Smooth muscle cell (in vitro differentiated cells): ENCODE data around the gene TNFRSF9. TPM values are rescaled to one million over a fixed set of nuclear protein-coding genes. Genes with fewer than 3 reads are reported as not detected.

ENCODE experiments used
- DNase-seq: peaks from one replicate; lab custom pipeline; 2025; ENCODE audit not compliant: unreplicated experiment; lab: John Stamatoyannopoulos, UW
- H2AFZ ChIP-seq: fragments of 200-600 bp; sonication (generic); 2 replicates; pipeline ENCODE4 v1.6.0; 2016; ENCODE audit warnings: antibody characterized with exemption, low read depth, mild to moderate bottlenecking
- H3F3A ChIP-seq: fragments of 200-600 bp; sonication (generic); 2 replicates; pipeline ENCODE4 v1.6.0; 2017; ENCODE audit warnings: antibody characterized with exemption, low read depth
- H3K27ac ChIP-seq: fragments of 200-600 bp; sonication (generic); 2 replicates; pipeline ENCODE4 v1.5.1; 2016; ENCODE audit warnings: low read depth, mild to moderate bottlenecking
- H3K27me3 ChIP-seq: fragments of 200-600 bp; sonication (generic); 2 replicates; pipeline ENCODE4 v1.6.1; 2016; ENCODE audit warnings: low read depth, mild to moderate bottlenecking
- H3K36me3 ChIP-seq: fragments of 200-600 bp; sonication (generic); 2 replicates; pipeline ENCODE4 v1.5.1; 2016; ENCODE audit warnings: low read depth
- H3K4me1 ChIP-seq: fragments of 200-600 bp; sonication (generic); 2 replicates; pipeline ENCODE4 v1.5.1; 2016; ENCODE audit warnings: low read depth
- H3K4me2 ChIP-seq: fragments of 200-600 bp; sonication (generic); 2 replicates; pipeline ENCODE4 v1.6.0; 2016; ENCODE audit warnings: mild to moderate bottlenecking
- H3K4me3 ChIP-seq: fragments of 200-600 bp; sonication (generic); 2 replicates; pipeline ENCODE4 v1.5.1; 2016; ENCODE audit warnings: mild to moderate bottlenecking
- H3K79me2 ChIP-seq: fragments of 200-600 bp; sonication (generic); 2 replicates; pipeline ENCODE4 v1.6.0; 2016; ENCODE audit warnings: low read depth, mild to moderate bottlenecking
- H3K9ac ChIP-seq: fragments of 200-600 bp; sonication (generic); 2 replicates; pipeline ENCODE4 v1.6.0; 2016; ENCODE audit warnings: low read depth
- H3K9me3 ChIP-seq: fragments of 200-600 bp; sonication (generic); replicated peaks from 2 replicates; pipeline ENCODE4 v1.5.1; 2016; ENCODE audit warnings: low read depth
- H4K20me1 ChIP-seq: fragments of 200-600 bp; sonication (generic); 2 replicates; pipeline ENCODE4 v1.6.0; 2016; ENCODE audit warnings: low read depth
- WGBS: methylation state at CpG from one replicate; pipeline ENCODE4 v1.1.7; 2016; ENCODE audit warnings: low lambda C conversion rate; 5-methylcytosine and 5-hydroxymethylcytosine counted together
- polyA plus RNA-seq: library from polyadenylated mRNA; unstranded; fragments of >200 nt; fragmentation: Nextera tagmentation; extraction: Ambion mirVana; gene quantifications from 2 replicates; pipeline ENCODE4 v1.2.1, GENCODE V29; 2016
- total RNA-seq: library from RNA; depleted of rRNA; stranded (reverse); fragments of >200 nt; gene quantifications from 2 replicates; pipeline ENCODE4 v1.2.3, GENCODE V29; 2014
- TF ChIP-seq, protein P1 (sequence below): fragments of 200-600 bp; sonication (generic); IDR thresholded peaks from 2 replicates; pipeline ENCODE4 v1.5.1; 2017; ENCODE audit warnings: borderline replicate concordance, mild to moderate bottlenecking, antibody characterized with exemption; ENCODE audit not compliant: insufficient read depth, poor library complexity, severe bottlenecking

TNFRSF9 gene
- total and polyA plus RNA-seq, 2 experiments from 2014 or later: 0.09 to 0.45 TPM

DNA sequence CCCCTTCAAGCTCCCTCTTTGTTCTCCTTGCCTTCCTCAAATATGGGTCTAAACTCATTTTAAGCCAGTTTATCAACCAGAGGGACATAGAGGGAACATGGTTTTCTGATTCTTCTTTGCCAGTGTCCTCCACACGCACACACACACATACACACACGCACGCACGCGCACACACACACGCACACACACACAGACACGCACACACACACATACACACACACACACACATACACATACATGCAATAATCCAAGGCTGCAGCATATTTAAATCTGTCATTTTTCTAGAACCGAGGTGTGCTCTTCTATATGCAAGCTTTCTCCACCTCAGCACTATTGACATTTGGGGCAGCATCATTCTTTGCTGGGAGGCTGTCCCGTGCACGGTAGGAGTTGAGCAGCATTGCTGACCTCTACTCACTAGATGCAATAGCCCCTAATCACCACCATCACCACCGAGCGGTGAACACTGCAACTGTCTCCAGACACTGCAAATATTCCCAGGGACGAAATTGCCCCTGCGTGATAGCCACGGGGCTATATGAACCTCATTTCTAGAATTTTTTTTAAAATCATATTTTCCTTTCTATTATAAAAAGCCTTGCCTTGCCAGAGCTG is 8.0 kb downstream of the TNFRSF9 start:
- no peak overlapping the region for H3K27ac ChIP-seq
- H3K4me1 ChIP-seq: no peaks in the 10 kb centered on the region
- no peaks in the 10 kb centered on the region for H3K79me2 ChIP-seq
- H2AFZ ChIP-seq: no peak overlapping the region
- no peaks in the 10 kb centered on the region for H3K27me3 ChIP-seq
- TF ChIP-seq, protein P1, sequence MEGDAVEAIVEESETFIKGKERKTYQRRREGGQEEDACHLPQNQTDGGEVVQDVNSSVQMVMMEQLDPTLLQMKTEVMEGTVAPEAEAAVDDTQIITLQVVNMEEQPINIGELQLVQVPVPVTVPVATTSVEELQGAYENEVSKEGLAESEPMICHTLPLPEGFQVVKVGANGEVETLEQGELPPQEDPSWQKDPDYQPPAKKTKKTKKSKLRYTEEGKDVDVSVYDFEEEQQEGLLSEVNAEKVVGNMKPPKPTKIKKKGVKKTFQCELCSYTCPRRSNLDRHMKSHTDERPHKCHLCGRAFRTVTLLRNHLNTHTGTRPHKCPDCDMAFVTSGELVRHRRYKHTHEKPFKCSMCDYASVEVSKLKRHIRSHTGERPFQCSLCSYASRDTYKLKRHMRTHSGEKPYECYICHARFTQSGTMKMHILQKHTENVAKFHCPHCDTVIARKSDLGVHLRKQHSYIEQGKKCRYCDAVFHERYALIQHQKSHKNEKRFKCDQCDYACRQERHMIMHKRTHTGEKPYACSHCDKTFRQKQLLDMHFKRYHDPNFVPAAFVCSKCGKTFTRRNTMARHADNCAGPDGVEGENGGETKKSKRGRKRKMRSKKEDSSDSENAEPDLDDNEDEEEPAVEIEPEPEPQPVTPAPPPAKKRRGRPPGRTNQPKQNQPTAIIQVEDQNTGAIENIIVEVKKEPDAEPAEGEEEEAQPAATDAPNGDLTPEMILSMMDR: no peak
- no peaks in the 10 kb centered on the region for H3K9me3 ChIP-seq
- WGBS: 85% methylated on average over 15 of the region's 15 CpGs
- H3K4me3 ChIP-seq: no peak overlapping the region
- H3K4me2 ChIP-seq: no peak overlapping the region
- H3K9ac ChIP-seq: no peak overlapping the region
- no peaks in the 10 kb centered on the region for H4K20me1 ChIP-seq
- no peaks in the 10 kb centered on the region for H3F3A ChIP-seq
- no peaks in the 10 kb centered on the region for H3K36me3 ChIP-seq
- no peak for DNase-seq

GRCh38 chr1:7931446-7931812 is 9.2 kb downstream of the TNFRSF9 start:
- no peak for DNase-seq
- H3K4me2 ChIP-seq: no peak overlapping the region
- TF ChIP-seq, protein P1: no peak
- H3K4me3 ChIP-seq: no peak overlapping the region
- H3K36me3 ChIP-seq: no peaks in the 10 kb centered on the region
- no peaks in the 10 kb centered on the region for H3K4me1 ChIP-seq
- no peaks in the 10 kb centered on the region for H3K9me3 ChIP-seq
- H3F3A ChIP-seq: no peaks in the 10 kb centered on the region
- H3K79me2 ChIP-seq: no peaks in the 10 kb centered on the region
- H2AFZ ChIP-seq: no peak overlapping the region
- no peaks in the 10 kb centered on the region for H3K27me3 ChIP-seq
- no peak overlapping the region for H3K27ac ChIP-seq
- H3K9ac ChIP-seq: no peak overlapping the region
- 92% methylated on average over 2 of the region's 2 CpGs for WGBS
- no peaks in the 10 kb centered on the region for H4K20me1 ChIP-seq

GRCh38 chr1:7930645-7931445 is 9.8 kb downstream of the TNFRSF9 start:
- WGBS: 93% methylated on average over 15 of the region's 15 CpGs
- no peaks in the 10 kb centered on the region for H3K9me3 ChIP-seq
- H3K36me3 ChIP-seq: no peaks in the 10 kb centered on the region
- no peak overlapping the region for H3K9ac ChIP-seq
- H3K4me3 ChIP-seq: no peak overlapping the region
- no peak overlapping the region for H2AFZ ChIP-seq
- H4K20me1 ChIP-seq: no peaks in the 10 kb centered on the region
- TF ChIP-seq, protein P1: no peak
- H3K79me2 ChIP-seq: no peaks in the 10 kb centered on the region
- no peak overlapping the region for H3K4me2 ChIP-seq
- H3F3A ChIP-seq: no peaks in the 10 kb centered on the region
- H3K27me3 ChIP-seq: no peaks in the 10 kb centered on the region
- H3K4me1 ChIP-seq: no peaks in the 10 kb centered on the region
- H3K27ac ChIP-seq: no peak overlapping the region
- no peak for DNase-seq
